Measurements from ENCODE around the gene KRI1.

The KRI1 gene

GRCh38 chr19:10565567-10566407, at the start of gene KRI1:
Gene KRI1 (minus strand): TSS chr19:10566010. CDS start chr19:10565999, 11 bp downstream.
- peak; percentile 98 for DNase-seq (ENCODE audit: low read depth)

- no peak for DNase-seq (ENCODE audit: low read depth)
Measured at GRCh38 chr19:10612499-10613119, 46.8 kb upstream of the KRI1 start.

- no peak for DNase-seq (ENCODE audit: low read depth)
Measured at GRCh38 chr19:10611907-10612306, 46.1 kb upstream of the KRI1 start.

GRCh38 chr19:10604460-10604980, 38.7 kb upstream of the KRI1 start:
- no peak for DNase-seq (ENCODE audit: low read depth)

GRCh38 chr19:10603873-10604459, 38.2 kb upstream of the KRI1 start:
- DNase-seq (ENCODE audit: low read depth), result peak; percentile 21

- peak; percentile 78 for DNase-seq (ENCODE audit: low read depth)
Measured at GRCh38 chr19:10603084-10603872, 37.5 kb upstream of the KRI1 start.

- DNase-seq (ENCODE audit: low read depth), result peak; percentile 87
Measured at GRCh38 chr19:10602330-10603083, 36.7 kb upstream of the KRI1 start.

- no peak for DNase-seq (ENCODE audit: low read depth)
Measured at GRCh38 chr19:10601999-10602329, 36.2 kb upstream of the KRI1 start.

GRCh38 chr19:10600149-10600548, 34.3 kb upstream of the KRI1 start:
- no peak for DNase-seq (ENCODE audit: low read depth)

GRCh38 chr19:10593820-10594637, 28.2 kb upstream of the KRI1 start:
- DNase-seq (ENCODE audit: low read depth), result no peak

- DNase-seq (ENCODE audit: low read depth), result no peak
Measured at GRCh38 chr19:10593148-10593547, 27.3 kb upstream of the KRI1 start.

GRCh38 chr19:10587839-10588150, 22.0 kb upstream of the KRI1 start:
- DNase-seq (ENCODE audit: low read depth), result no peak

- DNase-seq (ENCODE audit: low read depth), result no peak
Measured at GRCh38 chr19:10587022-10587838, 21.4 kb upstream of the KRI1 start, which contains the start of gene AP1M2. Gene AP1M2 (minus strand): TSS chr19:10587312. CDS start chr19:10587231, 81 bp downstream.

- no peak for DNase-seq (ENCODE audit: low read depth)
Measured at GRCh38 chr19:10586396-10586795, 20.6 kb upstream of the KRI1 start.

GRCh38 chr19:10583036-10583776, 17.4 kb upstream of the KRI1 start:
- DNase-seq (ENCODE audit: low read depth), result no peak

- no peak for DNase-seq (ENCODE audit: low read depth)
Measured at GRCh38 chr19:10582091-10582490, 16.3 kb upstream of the KRI1 start.

GRCh38 chr19:10580979-10581631, 15.3 kb upstream of the KRI1 start:
- DNase-seq (ENCODE audit: low read depth), result peak; percentile 90

- no peak for DNase-seq (ENCODE audit: low read depth)
Measured at GRCh38 chr19:10577951-10578350, 12.1 kb upstream of the KRI1 start.
